Subcutaneous abdominal adipose tissue (tissue), 5 donors: Measurements from ENCODE around the gene TEX2.
"Not testable (repeated sequence)": the region's sequence is repeated elsewhere in the genome, so short reads cannot be mapped to it uniquely, and the experiment has no call there.

Experiments used
- H3K27ac ChIP-seq: one replicate; pipeline ENCODE4 v1.7.0; 2013; ENCODE audit warnings: low read depth, mild to moderate bottlenecking, inconsistent platforms, low read length, moderate library complexity
- H3K27me3 ChIP-seq, 5 donors: one replicate each; pipeline ENCODE4 v1.7.0; 2013; ENCODE audit warnings: low read length in 5 of 5, inconsistent platforms in 1 of 5; ENCODE audit not compliant: control insufficient read depth in 5 of 5, insufficient read depth in 4 of 5
- H3K36me3 ChIP-seq, 5 donors: one replicate each; pipeline ENCODE4 v1.7.0; 2013; ENCODE audit warnings: low read length in 5 of 5; ENCODE audit not compliant: control insufficient read depth in 5 of 5, insufficient read depth in 5 of 5
- H3K4me1 ChIP-seq, 5 donors: one replicate each; pipeline ENCODE4 v1.7.0; 2013; ENCODE audit warnings: low read length in 5 of 5, mild to moderate bottlenecking in 3 of 5, moderate library complexity in 1 of 5; ENCODE audit not compliant: control insufficient read depth in 5 of 5, insufficient read depth in 5 of 5
- H3K4me3 ChIP-seq, 5 donors: one replicate each; pipeline ENCODE4 v1.7.0; 2013; ENCODE audit warnings: low read length in 5 of 5, low read depth in 1 of 5
- H3K9ac ChIP-seq, 5 donors: one replicate each; pipeline ENCODE4 v1.7.0; 2013; ENCODE audit warnings: low read length in 5 of 5, mild to moderate bottlenecking in 4 of 5, moderate library complexity in 3 of 5
- H3K9me3 ChIP-seq, 5 donors: one replicate each; pipeline ENCODE4 v1.7.0; 2013; ENCODE audit warnings: low read length in 5 of 5; ENCODE audit not compliant: control insufficient read depth in 5 of 5
- donor health status: healthy.
- donor health status: healthy.
- donor health status: healthy.
- donor health status: healthy.
- donor health status: healthy.

Gene TEX2

GRCh38 chr17:64120972-64121786 lies 141.9 kb downstream of the TEX2 start:
- Histone ChIP-seq H3K9ac (peak overlapping the region in 1 of 5 donors; percentile 38), H3K4me1 (peaks cover 6 to 23% (median 14%) of the 10 kb centered on the region in 5 donors)
- not testable (repeated sequence) for H3K9me3 ChIP-seq, H3K4me3 ChIP-seq, H3K36me3 ChIP-seq, H3K27me3 ChIP-seq, H3K27ac ChIP-seq

GRCh38 chr17:64120159-64120810 lies 142.8 kb downstream of the TEX2 start:
- Histone ChIP-seq H3K4me1 (peaks cover 6 to 32% (median 21%) of the 10 kb centered on the region in 5 donors), H3K27ac (no peak overlapping the region), H3K4me3 (no peak overlapping the region), H3K9me3 (no peaks in the 10 kb centered on the region), H3K27me3 (no peaks in the 10 kb centered on the region), H3K36me3 (no peaks in the 10 kb centered on the region), H3K9ac (no peak overlapping the region)

GRCh38 chr17:64117981-64118979 lies 144.8 kb downstream of the TEX2 start:
- Histone ChIP-seq H3K9me3 (no peaks in the 10 kb centered on the region), H3K27ac (no peak overlapping the region), H3K4me1 (peaks cover 6 to 34% (median 27%) of the 10 kb centered on the region in 5 donors), H3K9ac (peak overlapping the region in 2 of 5 donors; percentile 30 to 33), H3K27me3 (no peaks in the 10 kb centered on the region), H3K36me3 (no peaks in the 10 kb centered on the region), H3K4me3 (peak overlapping the region in 1 of 5 donors; percentile 9)

GRCh38 chr17:64115822-64116534 lies 147.1 kb downstream of the TEX2 start:
- Histone ChIP-seq H3K4me3 (no peak overlapping the region), H3K4me1 (peaks cover 4 to 31% (median 27%) of the 10 kb centered on the region in 5 donors), H3K27ac (no peak overlapping the region), H3K36me3 (no peaks in the 10 kb centered on the region), H3K9me3 (no peaks in the 10 kb centered on the region), H3K9ac (no peak overlapping the region), H3K27me3 (no peaks in the 10 kb centered on the region)

- Histone ChIP-seq H3K27me3 (no peaks in the 10 kb centered on the region), H3K9ac (no peak overlapping the region), H3K27ac (no peak overlapping the region), H3K4me3 (peak overlapping the region in 2 of 5 donors; percentile 17 to 31), H3K36me3 (no peaks in the 10 kb centered on the region), H3K4me1 (peaks cover 4 to 26% (median 24%) of the 10 kb centered on the region in 5 donors), H3K9me3 (no peaks in the 10 kb centered on the region)
These were observed 147.9 kb downstream of the TEX2 start for GRCh38 chr17:64115043-64115698.

- Histone ChIP-seq H3K9me3 (no peaks in the 10 kb centered on the region), H3K9ac (no peak overlapping the region), H3K27ac (no peak overlapping the region), H3K4me3 (no peak overlapping the region), H3K27me3 (no peaks in the 10 kb centered on the region), H3K36me3 (no peaks in the 10 kb centered on the region), H3K4me1 (peaks cover under 1 to 18% (median 15%) of the 10 kb centered on the region in 5 donors)
These were observed 150.1 kb downstream of the TEX2 start for GRCh38 chr17:64113006-64113405.

GRCh38 chr17:64111831-64112230 lies 151.2 kb downstream of the TEX2 start:
- H3K4me1 ChIP-seq = peaks cover 0 to 16% (median 13%) of the 10 kb centered on the region in 5 donors

GRCh38 chr17:64110379-64111152 lies 152.5 kb downstream of the TEX2 start:
- Histone ChIP-seq H3K27ac (no peak overlapping the region), H3K9me3 (no peaks in the 10 kb centered on the region), H3K36me3 (no peaks in the 10 kb centered on the region), H3K4me3 (no peak overlapping the region), H3K9ac (no peak overlapping the region), H3K4me1 (peaks cover 0 to 18% (median 11%) of the 10 kb centered on the region in 5 donors), H3K27me3 (no peaks in the 10 kb centered on the region)

More at GRCh38 chr17:64111831-64112230, 151.2 kb downstream of the TEX2 start:
- no peak overlapping the region for H3K27ac ChIP-seq
- no peak overlapping the region for H3K9ac ChIP-seq
- no peak overlapping the region for H3K4me3 ChIP-seq
- no peaks in the 10 kb centered on the region for H3K9me3 ChIP-seq
- no peaks in the 10 kb centered on the region for H3K36me3 ChIP-seq
- no peaks in the 10 kb centered on the region for H3K27me3 ChIP-seq
